HG02798 (cell line): ENCODE measurements around the gene SPINT1.

Experiments used
- ATAC-seq: cut with Tn5 transposase; IDR thresholded peaks from one replicate; pipeline ENCODE4 v1.9.1; 2021; ENCODE audit warnings: mild to moderate bottlenecking; ENCODE audit not compliant: unreplicated experiment, poor library complexity

SPINT1 gene

DNA sequence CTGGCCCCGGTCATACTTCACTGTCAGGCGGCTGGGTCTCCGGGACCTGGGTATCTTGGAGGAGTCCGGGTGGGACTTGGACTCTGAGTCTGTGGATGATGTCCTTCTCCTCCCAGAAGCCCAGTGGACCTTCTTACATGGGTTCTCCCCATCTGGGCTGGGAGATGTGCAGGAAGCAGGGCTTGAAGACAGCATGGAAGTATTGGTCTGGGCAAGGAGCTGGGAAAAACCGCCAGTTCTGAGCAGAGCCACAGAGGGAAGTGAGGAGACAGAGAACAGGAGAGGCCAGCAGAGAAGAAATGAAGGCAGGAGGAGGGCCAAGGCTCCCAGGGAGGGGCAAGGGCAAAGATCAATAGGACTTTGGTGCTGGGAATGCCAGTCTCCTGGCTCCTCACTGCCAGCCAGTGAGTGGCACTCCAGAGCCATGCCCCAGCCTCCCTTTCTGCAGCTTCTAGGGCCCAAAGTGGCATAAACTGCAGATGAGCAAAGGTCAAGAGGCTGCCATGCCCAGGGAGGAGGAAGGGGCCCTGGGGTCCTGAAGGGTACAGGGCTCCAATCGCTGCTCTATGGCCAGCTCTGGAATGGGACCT, 15.3 kb upstream of the SPINT1 start, which contains the start of gene PPP1R14D:
TSS of gene PPP1R14D (minus strand) at position 262 of the 590 bp plus-strand sequence. CDS start at position 195, 67 bp downstream.
- ATAC-seq = no peak

DNA sequence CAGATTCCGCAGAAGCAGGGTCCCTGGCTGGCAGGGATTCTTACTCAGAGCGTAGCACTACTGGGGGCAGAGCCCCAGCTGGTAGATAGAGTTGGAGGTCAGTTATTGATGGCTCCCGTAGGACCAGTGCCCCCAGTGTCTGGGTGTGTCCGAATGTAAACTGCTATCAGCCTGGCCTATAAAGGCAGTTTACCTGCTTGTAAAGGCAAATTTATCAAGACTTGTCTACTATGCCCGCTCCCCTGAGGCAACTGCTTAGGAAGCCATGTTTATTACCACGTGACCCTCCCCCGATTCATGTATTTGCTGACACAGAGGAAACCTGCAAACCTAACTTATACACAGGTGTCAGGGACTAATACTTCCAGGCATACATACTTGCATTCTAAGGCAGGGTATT, 14.7 kb upstream of the SPINT1 start:
- no peak for ATAC-seq

DNA sequence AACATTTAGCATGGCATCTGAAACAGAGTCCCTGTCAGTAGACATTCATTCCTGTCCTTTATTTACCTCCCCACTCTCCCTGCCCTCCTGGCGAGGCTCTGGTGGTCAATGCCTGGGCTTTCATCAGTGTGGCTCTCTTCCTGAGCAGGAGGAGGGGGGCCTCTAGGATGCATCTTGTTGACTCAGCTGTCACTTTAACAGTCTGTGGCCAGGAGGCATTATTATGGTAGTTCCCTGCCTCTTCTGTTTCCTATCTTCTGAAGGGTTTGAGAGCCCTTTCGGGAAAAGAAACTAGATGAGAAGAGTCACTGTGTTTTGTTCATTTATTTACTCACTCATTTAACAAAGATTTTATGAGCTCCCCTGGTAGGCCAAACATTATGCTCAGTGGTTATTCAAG, 13.0 kb upstream of the SPINT1 start:
- ATAC-seq = no peak

DNA sequence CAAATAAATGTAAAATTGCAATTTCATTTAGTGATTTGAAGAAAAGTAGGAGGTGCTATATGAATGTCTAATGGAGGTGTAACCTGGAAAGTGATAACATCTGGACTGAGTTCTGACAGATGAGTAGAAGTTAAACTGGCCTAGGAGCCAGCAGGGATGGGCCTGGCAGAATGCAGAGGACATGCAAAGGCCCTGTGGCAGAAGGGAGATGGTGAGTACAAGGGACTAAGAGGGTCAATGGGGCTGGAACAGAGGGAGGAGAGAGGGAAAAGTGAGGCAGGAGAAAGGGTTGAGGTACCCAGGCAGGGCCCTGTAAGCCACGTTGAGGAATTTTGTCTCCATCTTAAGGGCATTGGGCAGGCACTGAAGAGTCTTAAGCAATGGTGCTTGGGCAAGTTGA, 12.0 kb upstream of the SPINT1 start:
- ATAC-seq = no peak

DNA sequence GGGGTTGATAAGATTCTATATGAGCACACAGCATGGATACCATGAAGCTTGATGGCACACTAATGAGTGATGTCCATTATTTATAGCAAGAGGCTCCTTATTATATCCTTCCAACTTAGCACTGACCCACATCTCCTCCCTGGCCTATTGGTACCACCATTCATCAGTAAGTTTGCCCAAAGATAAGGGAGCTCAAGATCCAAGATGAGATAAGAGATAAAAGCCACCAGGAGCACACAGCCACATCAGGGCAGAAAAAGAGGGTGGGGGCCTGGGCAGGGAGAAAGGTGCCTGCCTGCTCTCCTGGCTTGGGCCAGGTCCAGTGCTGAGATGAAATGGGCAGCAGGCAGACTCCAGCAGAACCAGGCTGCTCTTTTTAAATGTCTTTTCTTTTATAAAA, 10.9 kb upstream of the SPINT1 start:
- no peak for ATAC-seq

DNA sequence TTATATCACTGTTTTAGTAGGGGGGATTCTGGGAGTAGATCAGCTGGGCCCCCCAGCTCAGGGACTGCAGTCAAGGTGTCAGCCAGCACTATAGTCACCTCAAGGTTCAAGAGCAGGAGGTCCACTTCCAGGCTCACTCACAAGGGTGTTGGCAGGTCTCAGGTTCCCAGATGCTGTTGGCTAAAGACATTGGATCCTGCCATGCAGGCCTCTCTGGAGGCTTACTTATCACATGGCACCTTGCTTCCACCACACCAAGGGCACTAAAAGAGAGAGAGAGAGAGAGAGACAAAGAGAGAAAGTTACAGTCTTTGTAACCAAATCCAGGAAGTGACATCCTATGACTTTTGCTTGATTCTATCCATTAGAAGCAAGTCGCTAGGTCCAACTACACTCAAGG, 7.8 kb upstream of the SPINT1 start:
- ATAC-seq = no peak

DNA sequence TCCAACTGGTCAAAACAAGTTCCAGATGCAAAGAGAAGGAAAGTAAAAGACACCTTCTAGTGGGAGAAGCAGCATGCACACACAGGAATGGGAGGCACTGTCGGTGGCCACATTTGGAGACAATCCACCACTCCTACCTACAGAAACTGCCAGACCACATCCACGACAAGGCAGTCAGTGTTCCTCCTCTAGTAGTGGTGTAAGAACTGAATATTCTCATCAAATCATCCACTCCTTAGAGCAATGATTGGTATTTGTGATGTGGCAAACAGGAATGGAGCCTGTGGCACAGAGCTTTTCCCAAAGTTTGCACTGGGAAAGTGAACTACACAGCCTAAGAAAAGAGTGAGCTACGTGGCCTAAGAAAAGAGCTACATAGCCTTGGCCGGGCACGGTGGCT, 5.1 kb upstream of the SPINT1 start:
- ATAC-seq = no peak

DNA sequence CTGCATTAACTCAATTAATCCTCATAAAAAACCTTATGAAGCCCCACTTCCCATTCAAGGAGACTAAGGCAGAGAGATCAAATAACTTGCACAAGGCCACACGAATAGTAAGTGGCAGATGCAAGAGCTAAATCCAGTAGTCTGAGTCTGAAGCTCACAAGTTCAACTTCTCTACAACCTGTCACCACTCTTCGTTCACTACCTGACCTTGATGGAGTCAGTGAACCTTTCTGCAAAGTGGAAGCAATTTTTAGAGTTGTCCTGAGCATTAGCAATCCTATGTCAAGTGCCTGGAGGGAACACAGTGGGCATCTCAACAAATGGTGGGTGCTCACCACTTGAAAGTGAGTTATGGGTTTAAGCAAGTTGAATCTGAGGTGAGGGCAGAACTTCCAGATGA, 2.1 kb upstream of the SPINT1 start:
- ATAC-seq = no peak

DNA sequence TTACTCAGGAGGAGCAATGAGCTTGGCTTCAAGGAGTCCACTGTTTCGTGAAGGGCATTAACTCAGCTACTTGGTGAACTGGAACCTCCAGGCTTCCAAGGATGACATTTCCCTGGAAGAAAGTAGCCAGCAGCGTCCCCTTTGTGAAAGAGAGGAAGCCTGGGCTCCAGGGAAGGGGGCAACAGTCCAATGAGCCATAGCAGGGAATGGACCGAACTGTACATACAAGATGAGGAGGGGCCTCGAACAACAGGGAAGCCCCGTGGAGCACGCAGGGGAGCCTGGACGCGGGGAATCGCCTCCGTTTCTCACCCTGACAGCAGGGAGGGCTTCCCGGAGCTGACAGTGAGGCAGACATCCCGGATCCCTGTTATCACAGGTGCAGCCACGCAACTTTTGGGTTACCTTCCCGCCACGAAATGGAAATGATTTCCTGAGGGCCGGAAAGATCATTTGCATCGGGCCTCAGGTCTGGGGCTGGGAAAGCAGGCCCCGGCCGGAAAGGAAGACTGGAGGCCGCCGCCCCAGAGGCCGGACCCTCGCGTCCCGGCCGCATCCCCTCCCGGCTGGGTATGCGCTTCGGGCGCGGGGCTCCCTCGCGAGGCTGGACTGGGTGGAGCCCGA, 475 bp upstream of the SPINT1 start:
- no peak for ATAC-seq

DNA sequence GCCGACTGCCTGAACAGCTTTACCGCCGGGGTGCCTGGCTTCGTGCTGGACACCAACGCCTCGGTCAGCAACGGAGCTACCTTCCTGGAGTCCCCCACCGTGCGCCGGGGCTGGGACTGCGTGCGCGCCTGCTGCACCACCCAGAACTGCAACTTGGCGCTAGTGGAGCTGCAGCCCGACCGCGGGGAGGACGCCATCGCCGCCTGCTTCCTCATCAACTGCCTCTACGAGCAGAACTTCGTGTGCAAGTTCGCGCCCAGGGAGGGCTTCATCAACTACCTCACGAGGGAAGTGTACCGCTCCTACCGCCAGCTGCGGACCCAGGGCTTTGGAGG, 815 bp downstream of the SPINT1 start:
- no peak for ATAC-seq

DNA sequence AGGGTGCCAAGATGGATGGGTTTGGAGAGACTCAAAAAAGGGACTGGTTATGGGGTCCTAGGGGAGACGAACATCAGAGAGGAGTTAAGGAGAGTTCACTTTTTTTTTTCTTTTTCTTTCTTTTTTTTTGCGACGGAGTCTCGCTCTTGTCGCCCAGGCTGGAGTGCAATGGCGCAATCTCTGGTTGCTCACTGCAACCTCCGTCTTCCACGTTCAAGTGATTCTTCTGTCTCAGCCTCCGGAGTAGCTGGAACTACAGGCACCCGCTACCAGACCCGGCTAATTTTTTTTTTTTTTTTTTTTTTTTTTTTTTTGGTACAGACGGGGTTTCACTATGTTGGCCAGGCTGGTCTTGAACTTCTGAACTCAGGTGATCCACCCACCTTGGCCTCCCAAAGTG, 1.2 kb downstream of the SPINT1 start:
- ATAC-seq = no peak

DNA sequence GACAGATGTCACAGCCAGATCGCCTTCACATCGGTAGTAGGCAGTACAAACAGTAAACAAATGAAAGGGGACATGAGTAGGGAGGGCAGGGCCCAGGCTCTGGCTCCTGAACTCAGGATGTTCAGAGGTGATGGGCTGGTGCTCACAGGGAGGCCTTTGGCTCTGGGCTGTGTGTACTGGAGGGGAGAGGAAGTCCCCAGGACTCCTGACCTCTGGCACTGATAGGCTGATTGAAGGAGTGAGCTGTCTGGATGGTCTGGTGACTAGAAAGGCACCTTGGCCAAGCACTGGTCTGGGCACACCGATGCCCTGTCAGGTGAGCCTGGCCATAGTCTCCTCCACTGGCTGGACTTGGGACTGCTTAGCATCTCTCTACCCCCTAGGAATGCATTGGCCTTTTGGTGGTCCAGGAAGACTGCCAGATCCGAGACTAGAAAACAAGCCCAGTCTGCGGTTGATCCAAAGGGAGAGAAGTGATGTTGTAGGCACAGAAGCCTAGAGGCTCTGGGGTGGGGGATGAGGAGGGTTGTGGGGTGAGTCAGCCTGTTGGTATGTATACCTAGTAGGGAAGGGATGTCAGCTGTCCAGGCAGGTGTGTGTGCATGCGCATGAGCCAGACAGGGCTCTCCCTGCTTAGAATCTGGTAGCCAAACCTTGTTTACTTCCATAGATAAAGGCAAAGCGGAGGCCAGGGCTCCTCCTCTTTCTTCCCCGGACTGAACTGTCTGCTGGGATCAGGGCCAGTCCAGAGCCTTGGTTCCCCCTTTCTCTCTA, 1.9 kb downstream of the SPINT1 start:
- ATAC-seq = no peak

DNA sequence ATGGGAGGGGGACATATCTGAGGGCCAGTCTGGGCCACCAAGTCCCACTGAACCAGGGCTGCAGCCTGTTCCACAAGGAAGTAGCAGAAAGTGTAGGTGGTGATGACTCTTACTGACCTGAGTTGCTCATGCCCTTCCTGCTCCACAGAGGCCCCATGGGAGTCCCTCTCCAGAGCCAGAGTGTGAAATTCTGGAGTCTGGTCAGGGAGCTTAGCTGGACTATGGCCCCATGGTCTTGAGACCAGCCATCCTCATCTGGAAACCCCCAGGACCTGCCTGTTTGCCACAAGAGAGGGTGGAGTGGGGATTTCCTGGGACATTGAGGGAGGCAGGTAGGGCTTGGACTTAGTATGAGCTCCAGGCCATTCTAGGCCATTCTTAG, 3.0 kb downstream of the SPINT1 start:
- peak; percentile 16 for ATAC-seq

DNA sequence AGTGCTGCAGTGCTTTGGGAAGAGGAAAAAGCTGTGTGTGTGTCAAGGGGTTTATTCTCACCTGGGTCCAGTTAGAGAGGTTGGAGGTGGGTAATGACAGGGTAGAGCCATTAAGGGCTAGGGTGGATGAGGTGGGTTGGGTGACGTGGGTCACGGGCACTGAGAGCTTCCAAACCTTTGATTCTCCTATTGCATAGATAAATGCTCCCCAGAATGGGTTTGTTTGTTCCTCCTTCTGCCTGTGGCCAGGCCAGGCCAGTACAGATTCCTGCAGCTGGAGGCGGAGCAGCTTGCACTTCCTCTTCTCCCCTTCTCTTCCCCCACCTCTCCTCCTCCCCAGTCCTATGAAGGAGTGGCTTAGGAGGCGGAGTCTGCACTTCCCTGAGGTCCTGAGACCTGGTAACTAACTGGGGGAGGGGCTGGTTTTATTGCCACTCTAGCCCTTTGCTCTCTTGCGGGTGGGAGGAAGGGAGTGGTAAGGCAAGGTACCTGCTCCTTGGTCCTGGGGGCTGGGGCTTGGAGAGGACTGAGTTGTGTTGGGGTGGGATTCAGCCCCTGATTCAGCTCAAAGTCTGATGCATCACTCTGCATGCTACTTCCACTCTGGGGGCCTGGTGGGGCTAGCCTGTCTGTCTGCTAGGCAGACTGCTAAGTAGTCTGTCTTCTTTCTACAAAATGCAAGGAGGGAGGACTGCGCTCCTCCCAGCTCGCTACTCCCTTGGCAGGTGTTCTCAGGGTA, 3.5 kb downstream of the SPINT1 start:
- ATAC-seq = peak; percentile 65

DNA sequence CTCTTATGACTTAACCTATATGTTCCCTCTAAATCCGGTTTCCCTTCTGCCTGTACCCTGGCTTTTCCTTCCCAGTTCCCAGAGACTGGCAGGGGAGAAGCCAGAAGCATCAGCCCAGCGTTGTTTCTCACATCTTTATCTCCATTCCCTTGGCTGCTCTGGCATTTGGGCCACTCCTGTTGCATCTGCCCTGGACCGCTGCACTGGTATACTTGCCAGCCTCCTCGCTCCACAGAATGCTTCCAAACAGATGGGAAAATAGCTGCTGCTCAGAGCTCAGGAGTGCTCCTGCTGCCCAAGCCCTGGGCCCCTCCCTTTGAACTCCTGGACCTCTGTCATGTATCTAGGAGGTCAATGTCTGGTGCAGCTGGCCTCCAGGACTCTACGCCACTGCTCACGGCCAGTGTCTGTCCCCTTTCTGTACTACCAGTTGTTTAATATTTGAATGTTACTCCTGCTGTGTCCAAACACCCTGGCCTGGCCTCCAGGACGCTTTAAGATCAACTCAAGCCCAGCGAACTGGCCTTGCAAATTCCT, 6.8 kb downstream of the SPINT1 start:
- ATAC-seq = no peak

DNA sequence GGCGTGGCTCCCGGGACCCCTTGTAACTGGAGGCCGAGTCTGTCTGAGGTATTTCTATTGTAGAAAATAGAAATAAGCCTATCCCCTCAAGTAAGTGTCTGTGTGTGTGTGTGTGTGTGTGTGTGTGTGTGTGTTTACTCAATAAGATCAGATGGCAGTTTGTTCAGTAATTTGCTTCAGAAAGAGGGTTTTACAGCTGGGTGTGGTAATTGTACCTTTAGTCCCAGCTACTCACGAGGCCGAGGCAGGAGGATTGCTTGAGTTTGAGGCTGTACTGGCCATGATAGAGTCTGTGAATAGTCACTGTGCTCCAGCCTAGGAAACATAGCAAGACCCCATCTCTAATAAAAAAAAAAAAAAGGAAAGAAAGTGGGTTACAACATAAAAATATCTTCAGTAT, 8.7 kb downstream of the SPINT1 start:
- ATAC-seq = no peak

DNA sequence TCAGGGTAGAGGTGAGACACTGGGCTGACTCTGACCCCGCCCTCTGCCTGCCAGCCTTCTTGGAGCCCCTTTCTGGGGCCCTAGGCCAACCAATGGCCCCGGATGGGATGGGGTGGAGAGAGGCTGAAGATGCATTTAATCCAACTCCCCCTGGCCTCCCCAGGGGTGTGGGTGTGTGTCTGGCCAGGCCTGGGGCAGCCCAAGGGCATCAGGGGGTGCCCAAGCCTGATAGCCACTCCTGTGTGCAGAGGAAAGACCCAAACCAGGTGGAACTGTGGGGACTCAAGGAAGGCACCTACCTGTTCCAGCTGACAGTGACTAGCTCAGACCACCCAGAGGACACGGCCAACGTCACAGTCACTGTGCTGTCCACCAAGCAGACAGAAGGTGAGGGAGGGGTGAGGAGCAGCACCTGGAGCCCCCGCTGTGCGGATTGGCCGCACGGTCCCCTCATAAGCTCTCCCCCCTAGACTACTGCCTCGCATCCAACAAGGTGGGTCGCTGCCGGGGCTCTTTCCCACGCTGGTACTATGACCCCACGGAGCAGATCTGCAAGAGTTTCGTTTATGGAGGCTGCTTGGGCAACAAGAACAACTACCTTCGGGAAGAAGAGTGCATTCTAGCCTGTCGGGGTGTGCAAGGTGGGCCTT, 9.5 kb downstream of the SPINT1 start:
- ATAC-seq = no peak

DNA sequence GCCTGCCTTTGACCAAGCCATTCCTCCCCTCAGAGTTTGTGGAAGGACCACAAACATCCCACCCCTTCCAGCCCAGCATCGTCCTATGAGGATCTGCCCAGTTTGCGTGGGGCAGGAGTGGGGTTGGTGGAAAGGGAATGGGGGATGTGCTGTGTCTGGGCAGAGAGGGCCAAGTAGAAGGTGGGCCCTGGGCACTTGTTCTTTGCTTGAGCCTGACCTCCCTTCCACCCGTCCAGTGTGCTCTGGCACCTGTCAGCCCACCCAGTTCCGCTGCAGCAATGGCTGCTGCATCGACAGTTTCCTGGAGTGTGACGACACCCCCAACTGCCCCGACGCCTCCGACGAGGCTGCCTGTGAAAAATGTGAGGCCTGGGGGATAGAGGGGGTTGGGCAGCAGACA, 10.3 kb downstream of the SPINT1 start:
- ATAC-seq = no peak

DNA sequence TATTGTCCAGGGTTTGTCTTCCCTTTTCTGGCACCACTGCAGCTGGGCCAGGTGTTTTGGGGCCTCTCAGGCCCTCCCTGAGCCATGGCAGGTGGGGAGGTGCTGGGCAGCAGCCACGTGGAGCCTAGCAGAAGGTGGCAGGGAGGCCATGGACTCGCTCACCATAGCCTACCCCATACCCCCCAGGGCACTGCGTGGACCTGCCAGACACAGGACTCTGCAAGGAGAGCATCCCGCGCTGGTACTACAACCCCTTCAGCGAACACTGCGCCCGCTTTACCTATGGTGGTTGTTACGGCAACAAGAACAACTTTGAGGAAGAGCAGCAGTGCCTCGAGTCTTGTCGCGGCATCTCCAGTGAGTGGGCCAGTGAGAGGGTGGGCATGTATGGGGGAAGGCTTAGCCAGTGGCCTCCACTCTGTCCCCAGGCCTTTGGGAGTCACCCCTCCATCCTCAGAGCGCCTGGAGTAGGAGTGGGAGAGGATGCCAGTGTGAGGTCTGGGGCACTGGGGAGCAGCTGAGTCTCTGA, 11.9 kb downstream of the SPINT1 start:
- ATAC-seq = no peak

DNA sequence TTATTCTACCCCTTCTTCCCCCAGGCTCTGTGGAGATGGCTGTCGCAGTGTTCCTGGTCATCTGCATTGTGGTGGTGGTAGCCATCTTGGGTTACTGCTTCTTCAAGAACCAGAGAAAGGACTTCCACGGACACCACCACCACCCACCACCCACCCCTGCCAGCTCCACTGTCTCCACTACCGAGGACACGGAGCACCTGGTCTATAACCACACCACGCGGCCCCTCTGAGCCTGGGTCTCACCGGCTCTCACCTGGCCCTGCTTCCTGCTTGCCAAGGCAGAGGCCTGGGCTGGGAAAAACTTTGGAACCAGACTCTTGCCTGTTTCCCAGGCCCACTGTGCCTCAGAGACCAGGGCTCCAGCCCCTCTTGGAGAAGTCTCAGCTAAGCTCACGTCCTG, 12.9 kb downstream of the SPINT1 start:
- no peak for ATAC-seq
